ENCODE results near the gene RPLP2. TPM values are rescaled to one million over a fixed set of nuclear protein-coding genes. Genes with fewer than 3 reads are reported as not detected.

RPLP2 gene
- total RNA-seq, 1 experiment from 2014 or later, result 2,582 TPM

DNA sequence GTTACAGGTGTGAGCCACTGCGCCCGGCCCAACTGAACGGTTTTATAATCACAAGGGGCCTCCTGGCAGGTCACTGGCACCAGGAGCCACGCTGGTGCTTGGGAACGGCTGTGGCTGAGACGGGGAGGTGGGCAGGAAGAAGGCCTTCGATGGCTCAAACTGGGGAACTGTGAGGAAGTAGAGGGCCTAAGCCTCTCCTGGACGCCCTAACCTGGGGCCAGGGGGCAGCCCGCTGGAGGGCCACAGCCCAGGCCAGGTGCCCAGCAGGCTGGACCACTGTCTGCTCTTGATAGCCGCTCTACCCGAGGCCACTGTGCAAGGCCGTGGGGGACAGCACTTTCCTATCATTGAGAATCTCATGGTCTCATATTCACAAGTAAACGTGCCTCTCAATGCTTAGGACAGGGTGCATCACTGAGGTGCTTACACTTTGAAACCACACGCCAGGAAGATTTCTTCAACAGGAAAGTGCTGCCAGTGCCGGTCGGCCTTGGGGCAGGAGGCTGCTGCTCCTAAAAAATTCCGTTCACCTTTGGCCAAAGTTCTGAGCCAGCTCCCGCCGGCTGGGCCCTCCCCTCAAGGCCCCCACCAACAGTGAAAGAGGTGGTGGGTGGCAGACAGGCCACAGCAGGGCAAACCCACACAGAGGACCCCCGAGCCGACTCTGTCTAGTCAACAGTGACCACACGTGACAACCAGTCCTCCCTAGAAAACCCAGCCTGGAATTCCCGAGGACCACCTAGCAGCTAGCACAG is 39.7 kb upstream of the RPLP2 start:
- Mint-ChIP-seq H3K9me3 (no peaks in the 10 kb centered on the region), H3K27me3 (ENCODE audit: low read depth) (no peaks in the 10 kb centered on the region), H3K36me3 (peaks cover 19% of the 10 kb centered on the region), H3K4me3 (no peak overlapping the region), H3K4me1 (no peaks in the 10 kb centered on the region), H3K27ac (no peak overlapping the region)
- ChIA-PET POLR2A (no interaction called here), CTCF (no interaction called here)
- ATAC-seq, result no peak
- TF ChIP-seq ZNF121 (CRISPR knock-in tag; IDR thresholded peaks at IDR 0.05) (no peak), ZNF219 (CRISPR knock-in tag; IDR thresholded peaks at IDR 0.05; ENCODE audit: borderline replicate concordance) (no peak), ZBTB43 (CRISPR knock-in tag; IDR thresholded peaks at IDR 0.05) (no peak), SOX15 (CRISPR knock-in tag; IDR thresholded peaks at IDR 0.05) (no peak), ATF1 (CRISPR knock-in tag; IDR thresholded peaks at IDR 0.05) (no peak)
- TF ChIP-seq, protein P1, sequence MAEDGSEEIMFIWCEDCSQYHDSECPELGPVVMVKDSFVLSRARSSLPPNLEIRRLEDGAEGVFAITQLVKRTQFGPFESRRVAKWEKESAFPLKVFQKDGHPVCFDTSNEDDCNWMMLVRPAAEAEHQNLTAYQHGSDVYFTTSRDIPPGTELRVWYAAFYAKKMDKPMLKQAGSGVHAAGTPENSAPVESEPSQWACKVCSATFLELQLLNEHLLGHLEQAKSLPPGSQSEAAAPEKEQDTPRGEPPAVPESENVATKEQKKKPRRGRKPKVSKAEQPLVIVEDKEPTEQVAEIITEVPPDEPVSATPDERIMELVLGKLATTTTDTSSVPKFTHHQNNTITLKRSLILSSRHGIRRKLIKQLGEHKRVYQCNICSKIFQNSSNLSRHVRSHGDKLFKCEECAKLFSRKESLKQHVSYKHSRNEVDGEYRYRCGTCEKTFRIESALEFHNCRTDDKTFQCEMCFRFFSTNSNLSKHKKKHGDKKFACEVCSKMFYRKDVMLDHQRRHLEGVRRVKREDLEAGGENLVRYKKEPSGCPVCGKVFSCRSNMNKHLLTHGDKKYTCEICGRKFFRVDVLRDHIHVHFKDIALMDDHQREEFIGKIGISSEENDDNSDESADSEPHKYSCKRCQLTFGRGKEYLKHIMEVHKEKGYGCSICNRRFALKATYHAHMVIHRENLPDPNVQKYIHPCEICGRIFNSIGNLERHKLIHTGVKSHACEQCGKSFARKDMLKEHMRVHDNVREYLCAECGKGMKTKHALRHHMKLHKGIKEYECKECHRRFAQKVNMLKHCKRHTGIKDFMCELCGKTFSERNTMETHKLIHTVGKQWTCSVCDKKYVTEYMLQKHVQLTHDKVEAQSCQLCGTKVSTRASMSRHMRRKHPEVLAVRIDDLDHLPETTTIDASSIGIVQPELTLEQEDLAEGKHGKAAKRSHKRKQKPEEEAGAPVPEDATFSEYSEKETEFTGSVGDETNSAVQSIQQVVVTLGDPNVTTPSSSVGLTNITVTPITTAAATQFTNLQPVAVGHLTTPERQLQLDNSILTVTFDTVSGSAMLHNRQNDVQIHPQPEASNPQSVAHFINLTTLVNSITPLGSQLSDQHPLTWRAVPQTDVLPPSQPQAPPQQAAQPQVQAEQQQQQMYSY (CRISPR knock-in tag; IDR thresholded peaks at IDR 0.05), result no peak
- TF ChIP-seq, protein P2, sequence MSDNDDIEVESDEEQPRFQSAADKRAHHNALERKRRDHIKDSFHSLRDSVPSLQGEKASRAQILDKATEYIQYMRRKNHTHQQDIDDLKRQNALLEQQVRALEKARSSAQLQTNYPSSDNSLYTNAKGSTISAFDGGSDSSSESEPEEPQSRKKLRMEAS (CRISPR knock-in tag; IDR thresholded peaks at IDR 0.05), result no peak
- DNase-seq (ENCODE audit: low spot score), result no peak

DNA sequence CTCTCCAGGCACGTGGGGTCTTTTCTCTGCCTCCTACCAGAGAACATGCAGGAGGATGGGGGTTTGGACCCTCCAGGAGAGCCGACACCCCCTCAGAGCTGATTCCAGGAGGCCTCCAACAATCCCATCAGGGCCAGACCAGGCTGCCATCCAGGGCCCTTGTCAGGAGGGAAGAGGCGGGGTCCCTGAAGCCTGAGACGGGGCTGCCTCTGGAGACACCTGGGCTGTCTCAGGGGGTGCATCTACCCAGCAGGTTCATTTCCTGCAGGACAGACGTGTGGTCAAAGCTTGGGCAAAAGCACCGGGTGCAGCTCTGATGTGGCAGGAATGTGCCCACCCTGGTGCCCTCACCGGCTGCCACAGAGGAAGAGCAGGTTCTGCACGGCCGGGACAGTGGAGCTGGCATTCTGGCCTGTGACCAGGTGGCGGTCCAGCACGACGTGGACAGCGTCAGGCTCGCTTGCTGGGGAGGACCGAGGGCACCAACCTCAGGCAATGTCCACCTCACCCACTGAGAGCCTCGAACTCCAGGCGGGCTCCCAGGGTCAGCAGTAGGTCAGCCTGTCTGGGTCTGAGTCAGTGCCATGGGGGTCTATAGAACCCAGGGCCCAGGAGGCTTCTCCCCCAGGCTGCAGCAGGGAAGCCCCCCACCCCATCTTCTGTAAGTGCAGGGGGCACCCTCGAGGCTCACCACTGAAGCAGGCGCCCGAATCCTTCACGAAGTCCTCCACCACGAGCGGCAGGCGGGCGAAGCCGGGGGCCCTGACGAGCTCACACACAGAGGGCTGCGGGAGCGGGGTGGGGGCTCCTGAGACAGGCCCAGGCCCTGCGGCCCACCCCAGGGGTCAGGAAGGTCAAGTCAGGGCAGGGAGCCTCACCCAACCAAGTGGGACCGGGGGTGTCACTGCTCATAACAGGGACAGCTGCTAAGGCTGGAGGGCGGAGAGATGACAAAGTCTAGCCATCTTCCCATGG is 38.8 kb upstream of the RPLP2 start:
- H3K9me3 Mint-ChIP-seq, result no peaks in the 10 kb centered on the region

More for the DNA sequence above, 38.8 kb upstream of the RPLP2 start:
- peak; percentile 10 for DNase-seq (ENCODE audit: low spot score)
- Mint-ChIP-seq H3K4me1 (peaks cover 5% of the 10 kb centered on the region), H3K27ac (peak overlapping the region; percentile 57; the same call in 1 of the 2 replicates), H3K27me3 (ENCODE audit: low read depth) (no peaks in the 10 kb centered on the region), H3K36me3 (peaks cover 19% of the 10 kb centered on the region), H3K4me3 (no peak overlapping the region)
- ChIA-PET CTCF (interaction anchor here (0.5 kb wide), 1 partner anchor 1407 kb away, joined by 3 read pairs; no protein-coding TSS in a partner anchor), POLR2A (no interaction called here)
- no peak for ATAC-seq
- no peak for TF ChIP-seq JAZF1 (CRISPR knock-in tag; IDR thresholded peaks at IDR 0.05)
- TF ChIP-seq FOXP1 (CRISPR knock-in tag; IDR thresholded peaks at IDR 0.05; ENCODE audit: borderline replicate concordance), result no peak
- no peak for TF ChIP-seq ZBTB21 (CRISPR knock-in tag; IDR thresholded peaks at IDR 0.05; ENCODE audit: borderline replicate concordance)
- TF ChIP-seq HMGA2 (CRISPR knock-in tag; IDR thresholded peaks at IDR 0.05), result no peak
- no peak for TF ChIP-seq GABPB1 (CRISPR knock-in tag; IDR thresholded peaks at IDR 0.05)
- no peak for TF ChIP-seq OVOL2 (CRISPR knock-in tag; IDR thresholded peaks at IDR 0.05; ENCODE audit: borderline replicate concordance)
- no peak for TF ChIP-seq FOXJ3 (CRISPR knock-in tag; IDR thresholded peaks at IDR 0.05; ENCODE audit: borderline replicate concordance)
- no peak for TF ChIP-seq NFATC4 (CRISPR knock-in tag; IDR thresholded peaks at IDR 0.05)
- no peak for TF ChIP-seq NR1H2 (CRISPR knock-in tag; IDR thresholded peaks at IDR 0.05)
- no peak for TF ChIP-seq RELA (CRISPR knock-in tag; IDR thresholded peaks at IDR 0.05; ENCODE audit: borderline replicate concordance)
- TF ChIP-seq, protein P3, sequence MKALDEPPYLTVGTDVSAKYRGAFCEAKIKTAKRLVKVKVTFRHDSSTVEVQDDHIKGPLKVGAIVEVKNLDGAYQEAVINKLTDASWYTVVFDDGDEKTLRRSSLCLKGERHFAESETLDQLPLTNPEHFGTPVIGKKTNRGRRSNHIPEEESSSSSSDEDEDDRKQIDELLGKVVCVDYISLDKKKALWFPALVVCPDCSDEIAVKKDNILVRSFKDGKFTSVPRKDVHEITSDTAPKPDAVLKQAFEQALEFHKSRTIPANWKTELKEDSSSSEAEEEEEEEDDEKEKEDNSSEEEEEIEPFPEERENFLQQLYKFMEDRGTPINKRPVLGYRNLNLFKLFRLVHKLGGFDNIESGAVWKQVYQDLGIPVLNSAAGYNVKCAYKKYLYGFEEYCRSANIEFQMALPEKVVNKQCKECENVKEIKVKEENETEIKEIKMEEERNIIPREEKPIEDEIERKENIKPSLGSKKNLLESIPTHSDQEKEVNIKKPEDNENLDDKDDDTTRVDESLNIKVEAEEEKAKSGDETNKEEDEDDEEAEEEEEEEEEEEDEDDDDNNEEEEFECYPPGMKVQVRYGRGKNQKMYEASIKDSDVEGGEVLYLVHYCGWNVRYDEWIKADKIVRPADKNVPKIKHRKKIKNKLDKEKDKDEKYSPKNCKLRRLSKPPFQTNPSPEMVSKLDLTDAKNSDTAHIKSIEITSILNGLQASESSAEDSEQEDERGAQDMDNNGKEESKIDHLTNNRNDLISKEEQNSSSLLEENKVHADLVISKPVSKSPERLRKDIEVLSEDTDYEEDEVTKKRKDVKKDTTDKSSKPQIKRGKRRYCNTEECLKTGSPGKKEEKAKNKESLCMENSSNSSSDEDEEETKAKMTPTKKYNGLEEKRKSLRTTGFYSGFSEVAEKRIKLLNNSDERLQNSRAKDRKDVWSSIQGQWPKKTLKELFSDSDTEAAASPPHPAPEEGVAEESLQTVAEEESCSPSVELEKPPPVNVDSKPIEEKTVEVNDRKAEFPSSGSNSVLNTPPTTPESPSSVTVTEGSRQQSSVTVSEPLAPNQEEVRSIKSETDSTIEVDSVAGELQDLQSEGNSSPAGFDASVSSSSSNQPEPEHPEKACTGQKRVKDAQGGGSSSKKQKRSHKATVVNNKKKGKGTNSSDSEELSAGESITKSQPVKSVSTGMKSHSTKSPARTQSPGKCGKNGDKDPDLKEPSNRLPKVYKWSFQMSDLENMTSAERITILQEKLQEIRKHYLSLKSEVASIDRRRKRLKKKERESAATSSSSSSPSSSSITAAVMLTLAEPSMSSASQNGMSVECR (CRISPR knock-in tag; IDR thresholded peaks at IDR 0.05; ENCODE audit: borderline replicate concordance), result no peak
- TF ChIP-seq, protein P4, sequence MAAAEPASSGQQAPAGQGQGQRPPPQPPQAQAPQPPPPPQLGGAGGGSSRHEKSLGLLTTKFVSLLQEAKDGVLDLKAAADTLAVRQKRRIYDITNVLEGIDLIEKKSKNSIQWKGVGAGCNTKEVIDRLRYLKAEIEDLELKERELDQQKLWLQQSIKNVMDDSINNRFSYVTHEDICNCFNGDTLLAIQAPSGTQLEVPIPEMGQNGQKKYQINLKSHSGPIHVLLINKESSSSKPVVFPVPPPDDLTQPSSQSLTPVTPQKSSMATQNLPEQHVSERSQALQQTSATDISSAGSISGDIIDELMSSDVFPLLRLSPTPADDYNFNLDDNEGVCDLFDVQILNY (CRISPR knock-in tag; IDR thresholded peaks at IDR 0.05), result no peak
- no peak for TF ChIP-seq ZNF396 (CRISPR knock-in tag; IDR thresholded peaks at IDR 0.05; ENCODE audit: borderline replicate concordance)
